ENCODE results near the gene MMD. TPM values are rescaled to one million over a fixed set of nuclear protein-coding genes. Genes with fewer than 3 reads are reported as not detected.

The MMD gene
- total and polyA plus RNA-seq, 9 of the 15 experiments (the other 6 are each of a cell fraction or from before 2014, with no cell fraction given): 3.1 to 18.9 (median 10.7) TPM

GRCh38 chr17:55452139-55452790 is 30.6 kb upstream of the MMD start (continued):
- TF ChIP-seq NR2C2 (CRISPR knock-in tag; IDR thresholded peaks at IDR 0.05) (no peak), NR2C2 (tag; IDR thresholded peaks at IDR 0.05) (peak; percentile 70), NFE2 (IDR thresholded peaks at IDR 0.05; ENCODE audit: low read depth) (0 out of 2 replicates have a peak, but pooled peaks have one; percentile 24), ZNF224 (CRISPR knock-in tag; IDR thresholded peaks at IDR 0.05) (no peak), RREB1 (CRISPR knock-in tag; IDR thresholded peaks at IDR 0.05) (no peak), ZNF507 (tag; conservative IDR thresholded peaks at IDR 0.05) (no peak), MEF2D (tag; conservative IDR thresholded peaks at IDR 0.05; ENCODE audit: low read depth) (no peak; the same call in 1 of the 2 replicates), ZNF644 (tag; IDR thresholded peaks at IDR 0.05; ENCODE audit: low read depth) (peak; percentile 36; the same call in 1 of the 2 replicates), MAZ (CRISPR knock-in tag; conservative IDR thresholded peaks at IDR 0.05 in 1 of 2, IDR thresholded peaks at IDR 0.05 in 1 of 2) (no peak), SLC30A9 (CRISPR knock-in tag; IDR thresholded peaks at IDR 0.05) (no peak), ZBTB40 (IDR thresholded peaks at IDR 0.05) (no peak), ZBTB40 (CRISPR knock-in tag; IDR thresholded peaks at IDR 0.05) (no peak), MECOM (CRISPR knock-in tag; IDR thresholded peaks at IDR 0.05) (no peak), NFATC3 (IDR thresholded peaks at IDR 0.05) (no peak), KDM1A (IDR thresholded peaks at IDR 0.05) (no peak)

All from K562 (cell line).